Measurements from ENCODE around the gene HOMER1. TPM values are rescaled to one million over a fixed set of nuclear protein-coding genes. Genes with fewer than 3 reads are reported as not detected.

Gene HOMER1
- total RNA-seq, 4 donors from 2014 or later, result 3.3 to 73.2 (median 4.0) TPM; not detected in 1

DNA sequence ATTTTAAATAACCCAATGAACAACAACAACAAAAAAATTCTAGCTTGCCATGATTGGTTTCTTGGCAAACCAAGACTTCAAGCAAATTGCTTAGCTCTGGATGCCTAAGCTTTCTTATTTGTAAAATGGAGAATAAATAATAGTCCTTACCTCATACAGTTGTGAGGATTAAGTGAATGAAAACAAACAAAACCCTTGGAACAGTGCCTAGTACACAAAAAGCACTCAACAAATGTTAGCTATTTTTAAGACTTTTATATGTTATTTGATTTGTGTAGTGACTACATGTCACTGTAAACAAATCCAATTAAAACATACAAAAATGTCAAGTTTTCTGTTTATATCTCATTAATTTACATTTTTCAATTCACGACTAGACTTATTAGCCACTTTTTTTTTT is 13.5 kb upstream of the HOMER1 start:
- Histone ChIP-seq H3K27me3 (no peaks in the 10 kb centered on the region), H3K4me1 (no peaks in the 10 kb centered on the region), H3K4me3 (no peak overlapping the region), H3K36me3 (no peaks in the 10 kb centered on the region), H3K27ac (no peak overlapping the region), H3K9me3 (peaks cover 9 to 12% of the 10 kb centered on the region in 2 donors)
- WGBS, 2 donors (ENCODE audit: low coverage in 1 of 2), result 61 to 71% methylated on average over 1 of the region's 1 CpG
- no peak for TF ChIP-seq POLR2A (IDR thresholded peaks at IDR 0.05)
- intact Hi-C loops (cut with DNase I; ENCODE audit: low total_unique reads) (no loop called here), in situ Hi-C loops (cut with MboI; ENCODE audit: low pct_ligation_motif_present in 1 of 4, low pct_unique_long_range_greater_than_20kb in 1 of 4, low sequenced_read_pairs in 3 of 4) (no loop called here)
- DNase-seq, result no peak

DNA sequence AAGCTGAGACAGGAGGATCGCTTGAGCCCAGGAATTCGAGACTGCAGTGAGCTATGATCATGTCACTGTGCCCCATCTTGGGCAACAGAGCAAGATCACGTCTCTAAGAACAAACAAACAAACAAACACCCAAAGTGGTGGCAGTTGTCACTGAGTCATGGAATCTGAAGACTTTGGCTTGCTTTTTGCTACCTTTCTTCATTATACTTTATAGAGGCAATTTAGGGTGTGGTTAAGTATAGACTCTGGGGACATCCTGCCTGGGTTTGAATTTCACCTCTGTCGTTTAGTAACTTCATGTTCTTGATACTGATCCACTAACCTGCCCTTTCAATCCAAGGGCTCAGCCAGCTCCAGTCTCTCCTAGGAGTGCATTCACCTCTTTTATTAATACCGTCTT is 13.0 kb upstream of the HOMER1 start:
- no peaks in the 10 kb centered on the region for H3K27me3 ChIP-seq
- DNase-seq, result no peak
- no peak for TF ChIP-seq EP300 (IDR thresholded peaks at IDR 0.05; ENCODE audit: low read depth)
- no peak for TF ChIP-seq POLR2A (IDR thresholded peaks at IDR 0.05)
- TF ChIP-seq, protein P1, sequence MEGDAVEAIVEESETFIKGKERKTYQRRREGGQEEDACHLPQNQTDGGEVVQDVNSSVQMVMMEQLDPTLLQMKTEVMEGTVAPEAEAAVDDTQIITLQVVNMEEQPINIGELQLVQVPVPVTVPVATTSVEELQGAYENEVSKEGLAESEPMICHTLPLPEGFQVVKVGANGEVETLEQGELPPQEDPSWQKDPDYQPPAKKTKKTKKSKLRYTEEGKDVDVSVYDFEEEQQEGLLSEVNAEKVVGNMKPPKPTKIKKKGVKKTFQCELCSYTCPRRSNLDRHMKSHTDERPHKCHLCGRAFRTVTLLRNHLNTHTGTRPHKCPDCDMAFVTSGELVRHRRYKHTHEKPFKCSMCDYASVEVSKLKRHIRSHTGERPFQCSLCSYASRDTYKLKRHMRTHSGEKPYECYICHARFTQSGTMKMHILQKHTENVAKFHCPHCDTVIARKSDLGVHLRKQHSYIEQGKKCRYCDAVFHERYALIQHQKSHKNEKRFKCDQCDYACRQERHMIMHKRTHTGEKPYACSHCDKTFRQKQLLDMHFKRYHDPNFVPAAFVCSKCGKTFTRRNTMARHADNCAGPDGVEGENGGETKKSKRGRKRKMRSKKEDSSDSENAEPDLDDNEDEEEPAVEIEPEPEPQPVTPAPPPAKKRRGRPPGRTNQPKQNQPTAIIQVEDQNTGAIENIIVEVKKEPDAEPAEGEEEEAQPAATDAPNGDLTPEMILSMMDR (IDR thresholded peaks at IDR 0.05), result no peak
- TF ChIP-seq POLR2AphosphoS5 (IDR thresholded peaks at IDR 0.05), result no peak
- H3K27ac ChIP-seq, result no peak overlapping the region
- H3K9me3 ChIP-seq, result peaks cover 9 to 12% of the 10 kb centered on the region in 2 donors
- H3K4me3 ChIP-seq, result no peak overlapping the region
- in situ Hi-C loops (cut with MboI; ENCODE audit: low pct_ligation_motif_present in 1 of 4, low pct_unique_long_range_greater_than_20kb in 1 of 4, low sequenced_read_pairs in 3 of 4) (no loop called here), intact Hi-C loops (cut with DNase I; ENCODE audit: low total_unique reads) (no loop called here)
- no peaks in the 10 kb centered on the region for H3K36me3 ChIP-seq
- no peaks in the 10 kb centered on the region for H3K4me1 ChIP-seq
- WGBS, 2 donors (ENCODE audit: low coverage in 1 of 2), result 70 to 75% methylated on average over 5 of the region's 5 CpGs

GRCh38 chr5:79526493-79526892 is 12.6 kb upstream of the HOMER1 start:
- Histone ChIP-seq H3K27ac (no peak overlapping the region), H3K9me3 (peaks cover 9 to 12% of the 10 kb centered on the region in 2 donors), H3K4me1 (no peaks in the 10 kb centered on the region), H3K27me3 (no peaks in the 10 kb centered on the region), H3K36me3 (no peaks in the 10 kb centered on the region), H3K4me3 (no peak overlapping the region)
- TF ChIP-seq, protein P1 (IDR thresholded peaks at IDR 0.05), result no peak
- TF ChIP-seq EP300 (IDR thresholded peaks at IDR 0.05; ENCODE audit: low read depth) (no peak), POLR2AphosphoS5 (IDR thresholded peaks at IDR 0.05) (no peak), POLR2A (IDR thresholded peaks at IDR 0.05) (no peak)
- no peak for DNase-seq
- intact Hi-C loops (cut with DNase I; ENCODE audit: low total_unique reads) (no loop called here), in situ Hi-C loops (cut with MboI; ENCODE audit: low pct_ligation_motif_present in 1 of 4, low pct_unique_long_range_greater_than_20kb in 1 of 4, low sequenced_read_pairs in 3 of 4) (no loop called here)
- 75 to 89% methylated on average over 2 of the region's 2 CpGs for WGBS, 2 donors (ENCODE audit: low coverage in 1 of 2)

DNA sequence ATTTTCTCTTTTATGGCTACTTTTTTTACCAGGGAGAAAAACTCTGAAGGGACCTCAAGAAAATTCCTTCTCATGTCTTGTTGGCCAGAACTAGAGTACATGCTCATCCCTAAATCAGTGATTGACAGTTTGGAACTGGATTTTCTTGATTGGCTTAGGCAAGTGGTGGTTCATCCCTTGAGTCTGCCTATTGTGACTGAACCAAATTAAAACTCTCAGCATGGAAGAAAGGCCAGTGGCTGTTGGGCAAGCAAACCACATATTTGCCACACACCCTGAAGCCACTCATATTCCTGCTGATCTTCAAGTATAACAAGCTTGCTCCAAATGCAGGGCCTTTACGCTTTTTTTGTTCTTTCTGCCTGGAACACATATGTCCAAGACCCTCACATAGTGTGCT is 7.2 kb upstream of the HOMER1 start:
- Histone ChIP-seq H3K36me3 (no peaks in the 10 kb centered on the region), H3K9me3 (peaks cover 9 to 11% of the 10 kb centered on the region in 2 donors), H3K27ac (no peak overlapping the region), H3K4me3 (no peak overlapping the region), H3K4me1 (no peaks in the 10 kb centered on the region), H3K27me3 (no peaks in the 10 kb centered on the region)
- no peak for DNase-seq
- intact Hi-C loops (cut with DNase I; ENCODE audit: low total_unique reads) (no loop called here), in situ Hi-C loops (cut with MboI; ENCODE audit: low pct_ligation_motif_present in 1 of 4, low pct_unique_long_range_greater_than_20kb in 1 of 4, low sequenced_read_pairs in 3 of 4) (no loop called here)
- TF ChIP-seq POLR2A (IDR thresholded peaks at IDR 0.05) (no peak), POLR2AphosphoS5 (IDR thresholded peaks at IDR 0.05) (no peak), EP300 (IDR thresholded peaks at IDR 0.05; ENCODE audit: low read depth) (no peak)
- TF ChIP-seq, protein P1 (IDR thresholded peaks at IDR 0.05), result no peak
- 71 to 92% methylated on average over 1 of the region's 1 CpG for WGBS, 2 donors (ENCODE audit: low coverage in 1 of 2)

DNA sequence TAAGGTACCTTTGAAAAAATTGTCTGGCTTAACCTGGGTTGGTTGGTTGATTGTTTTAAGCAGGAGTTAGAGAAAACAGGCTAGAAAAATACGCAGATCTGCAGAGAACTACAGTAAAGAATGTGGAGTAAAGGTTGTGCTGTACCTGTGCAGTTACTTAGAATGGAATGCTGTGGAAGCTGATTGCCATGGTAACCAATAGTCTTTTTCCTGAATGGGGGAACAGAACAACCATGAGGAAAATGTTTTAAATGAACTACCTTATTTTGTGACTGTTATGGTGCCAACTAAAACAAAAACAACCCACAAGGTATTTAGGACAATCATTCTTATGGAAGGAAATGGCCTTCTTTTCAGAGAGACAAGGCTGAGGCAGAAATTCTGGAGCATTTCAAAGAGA is 4.8 kb upstream of the HOMER1 start:
- no peaks in the 10 kb centered on the region for H3K9me3 ChIP-seq
- in situ Hi-C loops (cut with MboI; ENCODE audit: low pct_ligation_motif_present in 1 of 4, low pct_unique_long_range_greater_than_20kb in 1 of 4, low sequenced_read_pairs in 3 of 4) (no loop called here), intact Hi-C loops (cut with DNase I; ENCODE audit: low total_unique reads) (no loop called here)
- no peak for DNase-seq
- no peaks in the 10 kb centered on the region for H3K36me3 ChIP-seq
- H3K27ac ChIP-seq, result no peak overlapping the region
- peaks cover 0 to under 1% (median under 1%) of the 10 kb centered on the region in 4 donors for H3K4me1 ChIP-seq
- 25 to 77% methylated on average over 1 of the region's 1 CpG for WGBS, 2 donors (ENCODE audit: low coverage in 1 of 2)
- TF ChIP-seq POLR2AphosphoS5 (IDR thresholded peaks at IDR 0.05) (no peak), EP300 (IDR thresholded peaks at IDR 0.05; ENCODE audit: low read depth) (no peak), POLR2A (IDR thresholded peaks at IDR 0.05) (no peak)
- TF ChIP-seq, protein P1 (IDR thresholded peaks at IDR 0.05), result no peak
- H3K27me3 ChIP-seq, result peaks cover under 1% of the 10 kb centered on the region
- H3K4me3 ChIP-seq, result no peak overlapping the region

All from transverse colon (tissue), 4 donors.